Measurements from ENCODE around the gene PRSS8.
A peak's percentile ranks its signal among the peaks of the same experiment; 100 is the strongest.
"Not testable (repeated sequence)": the region's sequence is repeated elsewhere in the genome, so short reads cannot be mapped to it uniquely, and the experiment has no call there.

Gene PRSS8

DNA sequence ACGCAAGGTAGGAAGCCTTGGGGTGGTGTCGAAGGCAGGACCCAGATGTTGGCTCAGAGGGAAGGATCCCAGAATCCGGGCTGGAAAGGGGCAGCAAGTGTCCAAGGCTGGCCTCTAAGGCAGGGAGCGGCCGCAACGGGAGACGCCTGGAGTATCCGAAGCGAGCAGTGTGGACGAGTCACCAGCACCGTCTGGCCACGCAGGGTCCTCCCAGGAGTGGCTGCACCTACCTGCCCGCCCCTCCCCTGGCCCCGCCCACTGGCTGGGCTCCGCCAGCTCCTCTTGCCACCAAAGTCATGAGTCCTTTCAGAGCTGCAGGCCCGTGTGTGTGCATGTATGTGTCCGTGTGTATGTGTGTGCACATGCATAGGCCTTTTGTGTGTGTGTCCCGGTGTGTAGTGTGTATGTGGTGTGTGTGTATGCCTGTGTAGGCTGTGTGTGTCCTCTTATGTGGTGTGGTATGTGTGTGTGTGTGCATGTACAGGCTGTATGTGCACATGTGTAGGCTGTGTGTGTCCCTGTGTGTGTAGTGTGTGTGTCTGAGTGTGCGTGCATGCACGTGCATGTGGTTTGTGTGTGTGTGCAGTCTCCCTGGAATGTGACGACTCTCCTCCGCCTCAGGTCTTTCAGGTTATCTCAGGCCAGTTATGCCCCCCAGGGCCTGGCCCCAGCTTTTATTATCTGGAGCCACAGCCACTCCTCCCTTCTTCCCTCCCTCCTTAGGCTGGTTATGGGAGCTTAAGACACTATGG, at the start of gene PRSS8:
Gene PRSS8, minus strand, starts transcription at position 193 of the 752 bp plus-strand sequence. CDS start 229 bp downstream, outside the sequence.
- no peak for DNase-seq
- Mint-ChIP-seq H3K4me3 (no peak within 1 kb of the TSS), H3K27me3 (no peaks in the 10 kb centered on the region), H3K4me1 (ENCODE audit: low read depth) (no peaks in the 10 kb centered on the region), H3K27ac (no peak within 1 kb of the TSS), H3K9me3 (no peaks in the 10 kb centered on the region), H3K36me3 (ENCODE audit: low read depth) (peaks cover 28% of the 10 kb centered on the region)

DNA sequence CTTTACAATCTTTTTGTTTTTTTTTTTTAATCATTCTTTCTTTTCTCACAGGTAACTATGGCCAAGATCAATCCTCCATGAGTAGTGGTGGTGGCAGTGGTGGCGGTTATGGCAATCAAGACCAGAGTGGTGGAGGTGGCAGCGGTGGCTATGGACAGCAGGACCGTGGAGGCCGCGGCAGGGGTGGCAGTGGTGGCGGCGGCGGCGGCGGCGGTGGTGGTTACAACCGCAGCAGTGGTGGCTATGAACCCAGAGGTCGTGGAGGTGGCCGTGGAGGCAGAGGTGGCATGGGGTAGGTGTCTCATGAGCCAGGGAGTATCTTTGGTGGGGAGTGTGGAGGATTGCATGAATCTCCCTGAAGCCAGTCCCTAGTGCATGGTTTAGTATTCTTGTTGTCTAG, 49.4 kb upstream of the PRSS8 start:
- peak overlapping the region; percentile 100 for H3K27ac Mint-ChIP-seq

DNA sequence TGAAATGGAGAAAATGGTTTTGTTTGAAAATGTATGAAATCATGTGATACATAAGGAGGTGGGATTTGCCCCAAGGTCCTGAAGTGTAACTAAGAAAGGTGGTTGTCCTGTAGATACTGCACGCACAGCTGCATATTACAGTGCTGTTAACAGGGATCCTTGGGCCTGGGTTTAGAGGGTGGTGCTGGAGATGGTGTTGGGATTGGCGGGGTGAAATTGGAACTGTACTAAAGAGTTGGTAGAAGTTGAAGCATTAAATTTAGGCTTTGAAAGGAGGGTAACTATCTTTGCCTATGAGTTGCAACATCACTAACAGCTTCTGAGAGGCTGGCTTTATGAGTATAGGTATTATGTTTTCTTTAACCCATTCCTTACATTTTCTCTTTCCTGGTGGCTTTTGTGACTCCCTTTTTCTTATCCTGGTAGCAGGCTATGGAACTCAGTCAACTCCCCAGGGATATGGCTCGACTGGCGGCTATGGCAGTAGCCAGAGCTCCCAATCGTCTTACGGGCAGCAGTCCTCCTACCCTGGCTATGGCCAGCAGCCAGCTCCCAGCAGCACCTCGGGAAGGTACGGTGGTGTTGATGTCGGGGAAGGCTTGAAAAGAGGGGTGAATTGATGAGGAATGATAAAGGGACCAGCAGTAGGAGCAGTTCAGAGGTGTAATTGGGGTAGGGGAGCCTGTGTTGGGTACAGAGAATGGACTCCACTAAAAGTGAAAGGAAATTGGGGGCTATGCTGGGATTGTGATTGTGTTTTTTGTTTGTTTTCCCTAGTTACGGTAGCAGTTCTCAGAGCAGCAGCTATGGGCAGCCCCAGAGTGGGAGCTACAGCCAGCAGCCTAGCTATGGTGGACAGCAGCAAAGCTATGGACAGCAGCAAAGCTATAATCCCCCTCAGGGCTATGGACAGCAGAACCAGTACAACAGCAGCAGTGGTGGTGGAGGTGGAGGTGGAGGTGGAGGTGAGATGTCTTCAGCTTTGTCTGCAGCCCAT, 48.2 kb upstream of the PRSS8 start:
- no peaks in the 10 kb centered on the region for H3K9me3 Mint-ChIP-seq
- no peak for DNase-seq
- no peaks in the 10 kb centered on the region for H3K27me3 Mint-ChIP-seq
- H3K36me3 Mint-ChIP-seq (ENCODE audit: low read depth) = peaks cover 91% of the 10 kb centered on the region
- H3K4me1 Mint-ChIP-seq (ENCODE audit: low read depth) = peaks cover 74% of the 10 kb centered on the region
- H3K4me3 Mint-ChIP-seq = peak overlapping the region; percentile 96
- H3K27ac Mint-ChIP-seq = peak overlapping the region; percentile 100

More for the DNA sequence above, 49.4 kb upstream of the PRSS8 start:
- Mint-ChIP-seq H3K9me3 (no peaks in the 10 kb centered on the region), H3K36me3 (ENCODE audit: low read depth) (peaks cover 99% of the 10 kb centered on the region), H3K4me1 (ENCODE audit: low read depth) (peaks cover 76% of the 10 kb centered on the region), H3K27me3 (no peaks in the 10 kb centered on the region), H3K4me3 (peak overlapping the region; percentile 96)
- DNase-seq = no peak

DNA sequence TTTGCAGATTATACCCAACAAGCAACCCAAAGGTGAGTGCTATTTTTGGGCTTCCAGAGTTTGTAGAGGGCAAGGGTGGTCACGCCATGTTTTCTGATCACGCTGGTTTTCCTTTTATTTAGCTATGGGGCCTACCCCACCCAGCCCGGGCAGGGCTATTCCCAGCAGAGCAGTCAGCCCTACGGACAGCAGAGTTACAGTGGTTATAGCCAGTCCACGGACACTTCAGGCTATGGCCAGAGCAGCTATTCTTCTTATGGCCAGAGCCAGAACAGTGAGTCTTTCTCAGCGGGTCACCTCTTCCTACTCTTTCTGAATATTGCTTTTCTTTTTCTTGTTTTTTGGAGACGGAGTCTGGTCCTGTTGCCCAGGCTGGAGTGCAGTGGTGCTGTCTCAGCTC, 46.9 kb upstream of the PRSS8 start:
- no peaks in the 10 kb centered on the region for H3K9me3 Mint-ChIP-seq
- H3K4me3 Mint-ChIP-seq = peak overlapping the region; percentile 96
- H3K27me3 Mint-ChIP-seq = no peaks in the 10 kb centered on the region
- peaks cover 77% of the 10 kb centered on the region for H3K36me3 Mint-ChIP-seq (ENCODE audit: low read depth)
- H3K27ac Mint-ChIP-seq = peak overlapping the region; percentile 100
- no peak for DNase-seq
- H3K4me1 Mint-ChIP-seq (ENCODE audit: low read depth) = peaks cover 70% of the 10 kb centered on the region

DNA sequence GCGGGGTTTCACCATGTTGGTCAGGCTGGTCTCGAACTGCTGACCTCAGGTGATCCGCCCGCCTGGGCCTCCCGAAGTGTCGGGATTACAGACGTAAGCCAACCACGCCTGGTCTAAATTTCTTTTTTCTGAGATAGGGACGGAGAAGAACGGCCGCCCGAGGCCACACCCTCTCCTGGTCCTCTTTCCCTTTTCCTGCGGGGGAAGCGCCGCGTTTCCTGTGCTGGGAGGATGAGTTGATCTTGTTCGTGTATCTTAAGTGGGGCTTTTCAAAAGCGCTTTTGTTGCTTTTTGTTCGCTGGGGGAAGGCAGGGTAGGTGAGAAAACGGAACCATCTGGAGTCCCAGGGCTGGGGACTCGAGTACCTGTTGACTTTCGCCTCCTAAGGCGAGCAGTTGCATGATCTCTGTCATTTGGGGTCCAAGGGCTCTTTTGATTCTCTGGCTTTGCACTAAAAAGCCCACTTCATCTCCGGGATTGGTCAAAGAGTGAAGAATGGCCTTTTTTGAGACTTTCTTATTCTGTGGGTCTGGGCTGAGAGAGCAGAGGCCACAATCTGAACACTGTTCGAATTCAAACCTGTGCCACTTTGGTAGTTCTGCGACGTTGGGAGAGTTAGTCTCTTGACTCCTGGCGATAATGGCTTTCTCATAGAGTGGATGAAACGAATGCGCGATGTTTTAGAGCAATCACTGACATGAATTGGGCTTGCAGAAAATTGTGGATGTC, 45.7 kb upstream of the PRSS8 start:
- peak overlapping the region; percentile 100 for H3K27ac Mint-ChIP-seq
- H3K4me1 Mint-ChIP-seq (ENCODE audit: low read depth) = peaks cover 67% of the 10 kb centered on the region
- peak; percentile 64 for DNase-seq
- H3K9me3 Mint-ChIP-seq = no peaks in the 10 kb centered on the region
- H3K4me3 Mint-ChIP-seq = peak overlapping the region; percentile 96
- H3K36me3 Mint-ChIP-seq (ENCODE audit: low read depth) = peaks cover 66% of the 10 kb centered on the region
- no peaks in the 10 kb centered on the region for H3K27me3 Mint-ChIP-seq

DNA sequence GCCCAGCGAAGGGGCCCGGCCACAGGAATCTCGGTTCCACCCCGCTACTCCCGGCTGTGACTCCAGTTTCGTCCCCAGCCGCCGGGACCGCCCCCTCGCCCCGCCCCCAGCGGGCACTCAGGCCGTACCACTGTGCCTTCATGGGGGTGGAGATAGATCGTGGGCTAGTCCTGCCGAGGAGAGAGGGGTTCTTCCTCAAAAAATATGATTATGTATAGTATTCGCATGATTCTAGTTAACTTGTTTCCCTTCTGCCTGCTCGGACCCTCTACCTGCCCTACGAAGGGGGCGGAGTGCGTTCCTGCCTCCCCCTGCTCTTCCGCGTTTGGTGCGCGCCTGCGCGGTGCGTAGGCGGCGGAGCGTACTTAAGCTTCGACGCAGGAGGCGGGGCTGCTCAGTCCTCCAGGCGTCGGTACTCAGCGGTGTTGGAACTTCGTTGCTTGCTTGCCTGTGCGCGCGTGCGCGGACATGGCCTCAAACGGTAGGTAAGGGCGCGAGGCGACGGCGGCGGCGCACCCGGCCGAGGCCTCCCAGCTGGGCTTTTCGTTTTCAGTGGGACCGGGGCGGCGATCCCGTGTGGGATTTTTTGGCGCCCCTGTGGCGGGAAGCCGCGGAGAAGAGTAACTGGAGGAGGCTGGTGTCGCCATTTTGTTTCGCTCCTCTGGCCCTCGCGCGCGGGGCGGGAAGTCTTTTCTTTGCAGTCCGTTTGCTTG, 44.4 kb upstream of the PRSS8 start, which contains the start of gene FUS:
Gene FUS, plus strand, starts transcription at position 393 of the 713 bp plus-strand sequence. Its CDS starts 76 bp downstream, at position 469.
- H3K4me1 Mint-ChIP-seq (ENCODE audit: low read depth) = peaks cover 55% of the 10 kb centered on the region
- no peaks in the 10 kb centered on the region for H3K9me3 Mint-ChIP-seq
- peak; percentile 95 for DNase-seq
- peaks cover 53% of the 10 kb centered on the region for H3K36me3 Mint-ChIP-seq (ENCODE audit: low read depth)
- H3K27me3 Mint-ChIP-seq = no peaks in the 10 kb centered on the region
- peak within 1 kb of the TSS; percentile 96 for H3K4me3 Mint-ChIP-seq
- peak within 1 kb of the TSS; percentile 100 for H3K27ac Mint-ChIP-seq

DNA sequence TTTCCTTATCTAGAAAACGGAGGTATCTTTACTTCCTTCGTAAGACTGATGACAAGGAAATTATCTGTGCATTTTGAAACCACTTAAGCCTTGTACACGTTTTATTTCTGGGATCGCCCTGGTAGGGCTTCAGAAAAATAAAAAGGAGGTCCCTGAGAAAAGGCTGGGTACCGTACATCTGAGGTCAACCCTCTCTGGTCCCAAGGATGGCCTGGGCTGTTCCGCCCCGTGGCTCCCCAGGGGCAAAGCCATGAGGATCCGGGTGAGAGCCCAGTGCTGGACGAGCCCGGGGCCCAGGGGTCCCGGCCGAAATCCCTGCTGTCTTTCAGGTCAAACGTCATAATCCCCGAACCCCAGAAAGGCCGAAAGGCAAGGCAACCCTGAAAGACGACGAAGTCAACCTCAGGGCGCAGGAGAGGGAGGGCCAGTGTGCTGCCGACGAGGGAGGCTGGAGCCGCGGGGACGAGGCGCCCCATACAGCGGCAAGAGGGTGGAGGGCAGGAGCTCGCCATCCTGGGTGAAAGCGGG, 43.8 kb upstream of the PRSS8 start:
- H3K27ac Mint-ChIP-seq = peak overlapping the region; percentile 100
- peaks cover 51% of the 10 kb centered on the region for H3K4me1 Mint-ChIP-seq (ENCODE audit: low read depth)
- peaks cover 46% of the 10 kb centered on the region for H3K36me3 Mint-ChIP-seq (ENCODE audit: low read depth)
- no peaks in the 10 kb centered on the region for H3K27me3 Mint-ChIP-seq
- peak overlapping the region; percentile 96 for H3K4me3 Mint-ChIP-seq
- no peaks in the 10 kb centered on the region for H3K9me3 Mint-ChIP-seq
- no peak for DNase-seq

DNA sequence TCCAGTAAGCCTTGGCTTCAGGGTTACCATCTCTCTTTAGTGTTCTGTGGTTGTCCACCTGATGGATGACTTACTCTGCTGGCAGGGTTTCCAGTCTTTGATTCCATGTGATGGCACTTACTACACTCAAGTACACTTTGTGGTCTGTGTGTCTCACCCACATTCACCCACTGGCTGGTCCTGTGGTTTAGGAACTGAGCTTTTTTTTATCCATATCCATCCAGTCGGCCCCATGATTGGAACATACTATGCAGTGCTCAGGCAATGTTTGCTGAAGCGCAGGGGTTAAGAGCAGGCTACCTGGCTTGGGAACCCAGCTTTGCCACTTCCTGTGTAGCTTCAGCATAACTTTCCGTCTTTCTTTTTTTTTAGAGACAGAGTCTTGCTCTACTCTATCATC, 41.6 kb upstream of the PRSS8 start:
- peak overlapping the region; percentile 81 for H3K27ac Mint-ChIP-seq
- peak; percentile 56 for DNase-seq
- H3K9me3 Mint-ChIP-seq = no peaks in the 10 kb centered on the region
- peaks cover 25% of the 10 kb centered on the region for H3K36me3 Mint-ChIP-seq (ENCODE audit: low read depth)
- H3K27me3 Mint-ChIP-seq = no peaks in the 10 kb centered on the region
- peak overlapping the region; percentile 32 for H3K4me3 Mint-ChIP-seq
- peaks cover 30% of the 10 kb centered on the region for H3K4me1 Mint-ChIP-seq (ENCODE audit: low read depth)

DNA sequence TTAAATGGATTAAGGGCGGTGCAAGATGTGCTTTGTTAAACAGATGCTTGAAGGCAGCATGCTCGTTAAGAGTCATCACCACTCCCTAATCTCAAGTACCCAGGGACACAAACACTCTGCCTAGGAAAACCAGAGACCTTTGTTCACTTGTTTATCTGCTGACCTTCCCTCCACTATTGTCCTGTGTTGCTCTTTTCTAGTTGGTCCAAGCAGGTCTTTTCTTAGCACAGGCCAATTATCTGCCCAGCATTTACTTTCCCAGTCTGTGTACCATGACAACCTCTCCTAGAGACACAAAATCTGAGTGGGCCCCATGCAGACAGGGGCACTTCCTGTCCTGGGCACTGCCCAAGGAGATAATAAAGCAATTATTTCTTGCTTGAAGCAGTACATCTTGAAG, 34.5 kb upstream of the PRSS8 start:
- H3K36me3 Mint-ChIP-seq (ENCODE audit: low read depth); H3K9me3 Mint-ChIP-seq; DNase-seq; H3K27ac Mint-ChIP-seq; H3K4me3 Mint-ChIP-seq; H3K4me1 Mint-ChIP-seq (ENCODE audit: low read depth); H3K27me3 Mint-ChIP-seq: not testable (repeated sequence)

DNA sequence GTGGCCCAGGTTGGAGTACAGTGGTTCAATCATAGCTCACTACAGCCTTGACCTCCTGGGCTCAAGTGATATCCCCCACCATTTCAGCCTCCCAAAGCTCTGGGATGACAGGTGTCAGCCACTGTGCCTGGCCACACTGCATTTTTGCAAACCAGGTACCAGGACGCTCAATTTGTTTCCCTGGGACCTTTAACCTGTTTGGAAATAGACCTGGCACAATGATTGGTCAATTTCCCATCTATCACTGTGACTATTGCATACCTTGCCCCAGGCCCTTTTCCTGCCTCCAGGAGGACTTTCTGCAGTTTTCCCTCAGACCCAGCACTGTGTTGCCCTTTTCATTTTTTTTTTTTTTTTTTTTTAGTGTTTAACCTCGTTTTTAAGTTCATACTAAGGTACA, 33.3 kb upstream of the PRSS8 start:
- Mint-ChIP-seq H3K9me3 (no peaks in the 10 kb centered on the region), H3K36me3 (ENCODE audit: low read depth) (no peaks in the 10 kb centered on the region), H3K4me1 (ENCODE audit: low read depth) (no peaks in the 10 kb centered on the region), H3K27me3 (no peaks in the 10 kb centered on the region), H3K4me3 (no peak overlapping the region), H3K27ac (no peak overlapping the region)
- no peak for DNase-seq

DNA sequence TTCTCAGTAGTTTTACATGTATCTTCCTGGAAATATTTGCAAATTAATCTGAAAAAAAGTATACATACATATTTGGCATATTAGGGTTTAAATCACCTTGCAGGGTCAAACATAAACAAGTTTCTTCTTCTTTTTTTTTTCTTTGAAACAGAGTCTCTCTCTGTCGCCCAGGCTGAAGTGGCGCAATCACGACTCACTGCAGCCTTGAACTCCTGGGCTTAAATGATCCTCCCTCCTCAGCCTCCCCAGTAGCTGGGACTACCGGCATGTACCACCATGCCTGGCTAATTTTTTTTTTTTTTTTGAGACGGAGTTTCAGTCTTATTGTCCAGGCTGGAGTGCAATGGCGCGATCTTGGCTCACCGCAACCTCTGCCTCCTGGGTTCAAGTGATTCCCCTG, 31.8 kb upstream of the PRSS8 start:
- Mint-ChIP-seq H3K36me3 (ENCODE audit: low read depth) (no peaks in the 10 kb centered on the region), H3K27me3 (no peaks in the 10 kb centered on the region), H3K27ac (no peak overlapping the region), H3K4me1 (ENCODE audit: low read depth) (no peaks in the 10 kb centered on the region), H3K4me3 (no peak overlapping the region), H3K9me3 (no peaks in the 10 kb centered on the region)
- no peak for DNase-seq

DNA sequence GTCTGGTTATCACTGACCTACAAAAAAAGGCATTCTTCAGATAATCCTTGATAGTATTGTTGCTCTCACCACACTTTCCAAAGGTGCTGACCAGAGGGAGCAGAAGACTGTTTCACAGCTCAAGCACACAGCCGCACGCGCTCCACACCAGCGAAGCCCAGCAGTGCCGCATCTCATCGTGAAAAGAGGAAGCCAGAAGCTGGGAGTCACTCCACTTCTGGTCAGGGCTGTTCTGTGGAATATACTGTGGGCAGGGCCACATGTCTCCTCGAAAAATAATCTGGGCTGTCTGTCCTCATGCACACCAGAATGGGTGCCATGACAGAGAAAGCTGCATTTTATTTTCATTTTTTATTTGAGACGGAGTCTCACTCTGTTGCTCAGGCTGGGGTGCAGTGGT, 21.6 kb upstream of the PRSS8 start:
- Mint-ChIP-seq H3K4me1 (ENCODE audit: low read depth) (peaks cover 8% of the 10 kb centered on the region), H3K27ac (no peak overlapping the region), H3K36me3 (ENCODE audit: low read depth) (no peaks in the 10 kb centered on the region), H3K9me3 (no peaks in the 10 kb centered on the region), H3K4me3 (peak overlapping the region; percentile 38), H3K27me3 (no peaks in the 10 kb centered on the region)
- no peak for DNase-seq

DNA sequence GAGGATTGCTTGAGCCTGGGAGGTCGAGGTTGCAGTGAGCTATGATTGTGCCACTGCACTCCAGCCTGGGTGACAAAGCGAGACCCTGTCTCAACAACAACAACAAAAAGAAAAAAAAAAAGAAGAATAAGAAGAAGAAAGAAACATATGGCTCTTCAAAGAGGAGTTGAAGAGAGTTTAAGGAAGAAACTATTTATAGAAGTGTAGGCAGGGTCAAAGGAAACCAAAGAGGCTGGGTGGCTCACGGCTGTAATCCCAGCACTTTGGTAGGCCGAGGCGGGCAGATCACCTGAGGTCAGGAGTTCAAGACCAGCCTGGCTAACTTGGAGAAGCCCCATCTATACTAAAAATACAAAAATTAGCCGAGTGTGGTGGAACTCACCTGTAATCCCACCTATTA, 15.4 kb upstream of the PRSS8 start:
- H3K27ac Mint-ChIP-seq; DNase-seq; H3K36me3 Mint-ChIP-seq (ENCODE audit: low read depth); H3K4me1 Mint-ChIP-seq (ENCODE audit: low read depth); H3K9me3 Mint-ChIP-seq; H3K27me3 Mint-ChIP-seq; H3K4me3 Mint-ChIP-seq: not testable (repeated sequence)

Data from activated T-cell treated with anti-CD3 and anti-CD28 coated beads, Interleukin-2, amount 50 U/mL, for 24 hours (primary cell).